Prostate gland (tissue), 2 donors: ENCODE results near the gene HEXA. TPM values are rescaled to one million over a fixed set of nuclear protein-coding genes. Genes with fewer than 3 reads are reported as not detected.

Source experiments
- DNase-seq: peaks from one replicate; pipeline ENCODE4 v3.0.0-alpha.2; 2019; ENCODE audit warnings: low spot score
- H3K27ac ChIP-seq, 2 donors: fragments of 200-600 bp; sonication (generic); 2 replicates each; pipeline ENCODE4 v1.5.1; 2017 to 2019
- H3K27me3 ChIP-seq: fragments of 200-600 bp; sonication (generic); replicated peaks from 2 replicates; pipeline ENCODE4 v1.5.1; 2019; ENCODE audit not compliant: insufficient read depth
- H3K36me3 ChIP-seq, 2 donors: fragments of 200-600 bp; sonication (generic); 1 replicate in 1 of 2; 2 replicates in 1 of 2; pipeline versions ENCODE4 v1.5.1 to v1.8.1; 2017 to 2019
- H3K4me1 ChIP-seq: fragments of 200-600 bp; sonication (generic); replicated peaks from 2 replicates; pipeline ENCODE4 v1.5.1; 2019
- H3K4me3 ChIP-seq, 2 donors: fragments of 200-600 bp; sonication (generic); 2 replicates each; pipeline ENCODE4 v1.5.1; 2017 to 2019
- H3K9me3 ChIP-seq: fragments of 200-600 bp; sonication (generic); 2 replicates; pipeline ENCODE4 v1.5.1; 2017
- POLR2AphosphoS5 ChIP-seq: sonication (generic); formaldehyde crosslinking; IDR thresholded peaks from one replicate; pipeline ENCODE4 v1.6.1; 2017; ENCODE audit warnings: antibody characterized with exemption
- WGBS: methylation state at CpG from one replicate; pipeline ENCODE4 v1.1.5; 2018; 5-methylcytosine and 5-hydroxymethylcytosine counted together
- intact Hi-C: fragments of 100-400 bp; cut with DNase I; formaldehyde crosslinking; loops from one replicate; pipeline ENCODE4 v1.14.2; 2022
- total RNA-seq, 2 donors: library from RNA; depleted of rRNA; stranded (reverse); fragments of >200 nt; gene quantifications; one replicate each; pipeline ENCODE4 v1.1.0, GENCODE V29; 2016

Gene HEXA
- total RNA-seq, 2 donors from 2014 or later, result 78.1 to 176 TPM

DNA sequence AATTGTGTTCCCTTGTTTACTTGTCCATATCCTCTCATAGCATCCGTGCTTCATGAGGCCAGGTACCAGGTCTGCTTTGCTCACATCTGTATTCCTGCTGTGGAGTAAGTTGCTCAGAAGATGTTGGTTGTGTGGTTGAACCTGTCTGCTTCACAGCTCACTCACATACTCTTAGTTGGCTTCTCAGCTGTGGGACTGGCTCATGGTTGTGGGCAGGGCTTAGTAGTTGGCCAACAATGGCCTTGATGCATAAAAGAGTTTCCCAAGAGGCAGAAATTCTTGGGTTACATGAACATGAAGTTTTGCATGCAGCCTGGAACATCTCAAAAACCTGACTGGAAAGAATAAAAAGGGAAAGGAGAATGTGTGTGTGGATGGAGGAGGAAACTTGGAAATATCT is 72.9 kb downstream of the HEXA start:
- H3K9me3 ChIP-seq, result no peaks in the 10 kb centered on the region
- H3K27ac ChIP-seq, result no peak overlapping the region
- WGBS, result 56% methylated on average over 1 of the region's 1 CpG
- H3K27me3 ChIP-seq, result no peaks in the 10 kb centered on the region
- TF ChIP-seq POLR2AphosphoS5, result no peak
- H3K4me3 ChIP-seq, result no peak overlapping the region
- no peaks in the 10 kb centered on the region for H3K36me3 ChIP-seq
- no peak for DNase-seq
- intact Hi-C loops, result no loop called here
- no peaks in the 10 kb centered on the region for H3K4me1 ChIP-seq

Other genes with a start within 250 kb of the HEXA start
- 1 to 10 TPM; 4.3 to 6.4 TPM for gene GRAMD2A, start 178.2 kb downstream of the HEXA start, total RNA-seq
- 100 to 1,000 TPM; 470 to 513 TPM for gene PKM, start 144.8 kb downstream of the HEXA start, total RNA-seq
- gene PARP6, start 103.5 kb downstream of the HEXA start, total RNA-seq, result 10 to 100 TPM; 34.4 to 85.8 TPM
- 1 to 10 TPM; 3.7 to 7.3 TPM for gene CELF6, start 55.9 kb downstream of the HEXA start, total RNA-seq
- gene TMEM202, start 22.3 kb upstream of the HEXA start, total RNA-seq, result not detected
- 10 to 100 TPM; 35.7 to 38.7 TPM for gene ARIH1, start 98.3 kb upstream of the HEXA start, total RNA-seq